Neural crest cell (in vitro differentiated cells): ENCODE data around the gene CDH18. TPM values are rescaled to one million over a fixed set of nuclear protein-coding genes. Genes with fewer than 3 reads are reported as not detected.

Experiments used
- DNase-seq: peaks from one replicate; pipeline ENCODE4 v3.0.0; 2021; ENCODE audit warnings: low read depth, mixed read lengths, low spot score
- H3K27ac Mint-ChIP-seq: one replicate; pipeline ENCODE4 v1.8.0; 2021; ENCODE audit warnings: mild to moderate bottlenecking, mixed read lengths; ENCODE audit not compliant: unreplicated experiment
- H3K27me3 Mint-ChIP-seq: 2 replicates; pipeline ENCODE4 v1.8.0; 2021; ENCODE audit warnings: low read depth, mild to moderate bottlenecking, mixed read lengths
- H3K36me3 Mint-ChIP-seq: 2 replicates; pipeline ENCODE4 v1.8.0; 2021; ENCODE audit warnings: low read depth, mild to moderate bottlenecking, mixed read lengths
- H3K4me1 Mint-ChIP-seq: 2 replicates; pipeline ENCODE4 v1.8.0; 2021; ENCODE audit warnings: mixed read lengths
- H3K4me3 Mint-ChIP-seq: one replicate; pipeline ENCODE4 v1.8.0; 2021; ENCODE audit warnings: mild to moderate bottlenecking, mixed read lengths
- H3K9me3 Mint-ChIP-seq: 2 replicates; pipeline ENCODE4 v1.8.0; 2021; ENCODE audit warnings: mixed read lengths
- CTCF ChIP-seq: fragments of 200-600 bp; sonication (generic); conservative IDR thresholded peaks from 2 replicates; pipeline ENCODE4 v1.5.0; 2021; ENCODE audit warnings: antibody characterized with exemption, mild to moderate bottlenecking
- total RNA-seq: library from RNA; stranded (reverse); gene quantifications from 2 replicates; pipeline ENCODE4 v1.2.1, GENCODE V29; 2021

CDH18 gene
- total RNA-seq, 1 donor from 2014 or later = 2.2 TPM

DNA sequence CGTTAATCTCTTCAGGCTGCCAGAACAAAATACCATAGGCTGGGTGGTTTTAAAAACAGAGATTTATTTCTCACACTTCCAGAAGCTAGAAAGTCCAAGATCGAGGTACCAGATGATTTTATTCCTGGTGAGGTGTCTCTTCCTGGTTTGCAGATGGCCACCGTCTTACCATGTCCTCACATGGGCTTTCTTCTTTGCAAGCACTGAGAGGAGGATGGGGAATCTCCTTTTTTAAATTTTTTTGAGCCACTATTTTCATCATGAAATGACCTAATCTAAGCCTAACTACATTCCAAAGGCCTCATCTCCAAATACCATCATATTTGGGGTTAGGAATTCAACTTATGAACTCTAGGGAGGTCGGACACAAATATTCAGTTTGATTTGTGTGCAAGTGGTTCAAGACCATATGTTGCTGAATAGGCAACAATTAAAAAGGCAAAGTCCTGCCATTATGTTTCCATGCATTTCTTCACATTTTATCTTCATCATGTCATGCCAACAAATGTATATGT, 371.2 kb downstream of the CDH18 start:
- no peak for TF ChIP-seq CTCF
- no peaks in the 10 kb centered on the region for H3K9me3 Mint-ChIP-seq
- H3K4me3 Mint-ChIP-seq = no peak overlapping the region
- no peak overlapping the region for H3K27ac Mint-ChIP-seq
- H3K36me3 Mint-ChIP-seq = no peaks in the 10 kb centered on the region
- DNase-seq = no peak
- H3K27me3 Mint-ChIP-seq = no peaks in the 10 kb centered on the region
- H3K4me1 Mint-ChIP-seq = no peaks in the 10 kb centered on the region

DNA sequence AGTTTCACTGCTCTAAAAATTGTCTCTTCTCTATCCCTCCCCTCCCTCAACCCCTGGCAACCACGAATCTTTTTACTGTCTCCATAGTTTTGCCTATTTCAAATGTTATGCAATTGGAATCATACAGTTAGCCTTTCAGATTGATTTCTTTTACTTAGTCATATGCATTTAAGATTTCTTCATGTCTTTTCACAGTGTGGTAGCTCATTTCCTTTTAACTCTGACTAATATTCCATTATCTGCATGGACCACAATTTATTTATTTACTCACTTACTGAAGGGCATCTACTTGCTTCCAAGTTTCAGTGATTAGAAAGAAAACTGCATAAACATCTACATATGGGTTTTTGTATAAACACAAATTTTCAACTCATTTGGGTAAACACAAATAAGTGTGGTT, 372.3 kb downstream of the CDH18 start:
- no peaks in the 10 kb centered on the region for H3K36me3 Mint-ChIP-seq
- H3K4me1 Mint-ChIP-seq = no peaks in the 10 kb centered on the region
- no peaks in the 10 kb centered on the region for H3K9me3 Mint-ChIP-seq
- H3K27ac Mint-ChIP-seq = no peak overlapping the region
- no peaks in the 10 kb centered on the region for H3K27me3 Mint-ChIP-seq
- H3K4me3 Mint-ChIP-seq = no peak overlapping the region
- no peak for TF ChIP-seq CTCF
- no peak for DNase-seq

DNA sequence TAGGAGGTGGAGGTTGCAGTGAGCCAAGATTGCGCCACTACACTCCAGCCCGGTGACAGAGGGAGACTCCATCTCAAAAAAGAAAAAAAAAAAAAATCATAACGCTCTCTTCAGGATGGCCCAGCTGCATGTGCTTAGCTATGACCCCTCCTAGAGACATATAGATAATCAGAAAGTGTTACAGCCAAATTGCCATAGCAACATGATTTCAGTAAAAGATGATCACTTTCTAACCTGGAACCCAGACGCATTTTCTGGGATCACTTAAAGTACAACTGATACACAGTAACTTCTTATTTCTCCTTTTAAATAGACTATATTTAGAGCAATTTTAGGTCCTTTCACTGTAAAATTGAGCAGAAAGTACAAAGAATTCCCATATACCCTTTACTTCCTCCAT, 372.9 kb downstream of the CDH18 start:
- Mint-ChIP-seq H3K9me3 (no peaks in the 10 kb centered on the region), H3K4me3 (no peak overlapping the region), H3K27me3 (no peaks in the 10 kb centered on the region), H3K4me1 (no peaks in the 10 kb centered on the region), H3K36me3 (no peaks in the 10 kb centered on the region), H3K27ac (no peak overlapping the region)
- DNase-seq = no peak
- TF ChIP-seq CTCF = no peak

- Mint-ChIP-seq H3K27ac (no peak overlapping the region), H3K36me3 (no peaks in the 10 kb centered on the region), H3K4me3 (no peak overlapping the region), H3K4me1 (no peaks in the 10 kb centered on the region), H3K27me3 (no peaks in the 10 kb centered on the region), H3K9me3 (no peaks in the 10 kb centered on the region)
- no peak for DNase-seq
- TF ChIP-seq CTCF = peak; percentile 64
These were observed 379.5 kb downstream of the CDH18 start for GRCh38 chr5:19608444-19609002.

DNA sequence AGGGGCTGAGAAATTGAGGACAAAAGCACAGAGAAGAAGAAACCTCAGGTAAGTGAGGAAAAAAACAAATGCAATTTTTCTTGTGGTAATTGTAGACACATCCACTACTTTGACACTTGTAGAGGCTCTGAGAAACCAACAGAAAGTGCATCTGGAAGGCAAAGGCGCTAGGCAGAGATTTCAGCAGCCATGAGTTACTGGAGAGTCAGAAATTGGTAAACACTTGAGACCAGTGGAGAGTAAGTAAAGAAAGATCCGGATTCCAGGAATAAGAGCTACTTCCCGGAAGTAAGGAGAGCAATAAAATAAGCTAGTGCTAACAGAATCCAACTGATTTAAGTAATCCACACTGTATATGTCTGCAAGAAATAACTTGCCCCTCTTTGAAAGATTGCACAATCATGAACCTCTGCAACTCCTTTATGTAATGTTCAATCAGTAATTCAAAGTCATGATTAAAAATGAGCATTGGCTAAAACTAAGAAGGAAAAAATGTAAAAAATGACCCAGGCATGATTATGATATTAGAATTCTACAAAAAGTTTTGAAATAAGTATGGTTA, 382.1 kb downstream of the CDH18 start:
- Mint-ChIP-seq H3K4me3 (no peak overlapping the region), H3K27ac (peak overlapping the region; percentile 51), H3K4me1 (no peaks in the 10 kb centered on the region), H3K36me3 (no peaks in the 10 kb centered on the region), H3K9me3 (no peaks in the 10 kb centered on the region), H3K27me3 (no peaks in the 10 kb centered on the region)
- DNase-seq = no peak
- TF ChIP-seq CTCF = no peak
